ENCODE data around the gene SCN4A.

- TF ChIP-seq CTCF (IDR thresholded peaks at IDR 0.05; ENCODE audit: insufficient read depth, low read depth, low read length) (no peak), EZH2 (IDR thresholded peaks at IDR 0.05; ENCODE audit: insufficient read depth, low read length) (no peak)
These were observed 18.9 kb upstream of the SCN4A start for GRCh38 chr17:63991611-63992010.

Data from astrocyte (in vitro differentiated cells and primary cell).